Panc1 (cell line): Measurements from ENCODE around the gene TBC1D23. TPM values are rescaled to one million over a fixed set of nuclear protein-coding genes. Genes with fewer than 3 reads are reported as not detected.
A peak's percentile ranks its signal among the peaks of the same experiment; 100 is the strongest.
"Not testable (repeated sequence)": the region's sequence is repeated elsewhere in the genome, so short reads cannot be mapped to it uniquely, and the experiment has no call there.

Experiments used
- ATAC-seq: fragments of 200-7000 bp; cut with Tn5 transposase; 2 replicates; pipeline ENCODE4 v1.9.1; 2020; ENCODE audit warnings: mild to moderate bottlenecking, moderate library complexity
- BruUV-seq: library from RNA; stranded (reverse); fragments of 400-500 nt; replicated peaks from 2 replicates; lab custom pipeline; 2021; lab: Mats Ljungman, UMichigan
- CTCF ChIA-PET: fragments of 300-600 bp; sonication (Branson Sonifier 250); formaldehyde crosslinking; loops from one replicate; lab custom pipeline; 2022; ENCODE audit warnings: antibody characterized with exemption; lab: Charles Lee
- POLR2A ChIA-PET: fragments of 300-600 bp; sonication (Branson Sonifier 250); formaldehyde crosslinking; loops from one replicate; lab custom pipeline; 2022; ENCODE audit warnings: antibody characterized with exemption; lab: Charles Lee
- DNase-seq: peaks from one replicate; pipeline ENCODE4 v3.0.0-alpha.2; 2010; ENCODE audit warnings: low read depth, low spot score
- H3K27ac ChIP-seq: 2 replicates; pipeline ENCODE4 v1.5.1; 2011; ENCODE audit warnings: mild to moderate bottlenecking, low read length, inconsistent platforms
- H3K27me3 ChIP-seq: fragments of 200-500 bp; sonication (Bioruptor generic); 2 replicates; pipeline ENCODE4 v1.6.0; 2014; ENCODE audit warnings: low read length, inconsistent platforms; ENCODE audit not compliant: control insufficient read depth, insufficient read depth
- H3K36me3 ChIP-seq: fragments of 200-500 bp; sonication (Bioruptor generic); 2 replicates; pipeline ENCODE4 v1.5.1; 2014; ENCODE audit warnings: inconsistent platforms, mild to moderate bottlenecking, low read length, moderate library complexity; ENCODE audit not compliant: control insufficient read depth, insufficient read depth
- H3K4me1 ChIP-seq: 2 replicates; pipeline ENCODE4 v1.5.1; 2011; ENCODE audit warnings: inconsistent platforms, mild to moderate bottlenecking, low read length, moderate library complexity; ENCODE audit not compliant: control insufficient read depth, insufficient read depth
- H3K4me3 ChIP-seq, 2 experiments: 2 replicates each; pipeline ENCODE4 v1.5.1; 2011 to 2012; ENCODE audit warnings: low read depth in 2 of 2, low read length in 2 of 2, mild to moderate bottlenecking in 2 of 2, inconsistent platforms in 1 of 2, moderate library complexity in 1 of 2
- H3K9me3 ChIP-seq: fragments of 200-500 bp; sonication (Bioruptor generic); 2 replicates; pipeline ENCODE4 v1.5.1; 2014; ENCODE audit warnings: low read depth, mild to moderate bottlenecking, inconsistent platforms, low read length, moderate library complexity; ENCODE audit not compliant: control insufficient read depth, insufficient read depth
- POLR2AphosphoS5 ChIP-seq: IDR thresholded peaks from 2 replicates; pipeline ENCODE4 v1.6.1; 2012; ENCODE audit warnings: mild to moderate bottlenecking, low read depth, low read length, moderate library complexity
- SIN3A ChIP-seq: IDR thresholded peaks from 2 replicates; pipeline ENCODE4 v1.6.1; 2012; ENCODE audit warnings: low read depth, mild to moderate bottlenecking, low read length, moderate library complexity, borderline replicate concordance; ENCODE audit not compliant: insufficient read depth
- TCF7L2 ChIP-seq: IDR thresholded peaks from 2 replicates; pipeline ENCODE4 v1.6.1; 2011; ENCODE audit warnings: mild to moderate bottlenecking, low read depth, low read length, inconsistent platforms
- in situ Hi-C: cut with HindIII; loops from 2 replicates; pipeline ENCODE4 v1.10.0; 2016; ENCODE audit warnings: low sequenced_read_pairs, low pct_unique_long_range_greater_than_20kb
- intact Hi-C: fragments of 100-400 bp; cut with micrococcal nuclease; formaldehyde crosslinking; loops from one replicate; pipeline ENCODE4 v1.10.0; 2022; ENCODE audit not compliant: unreplicated experiment
- total RNA-seq: library from RNA; stranded (reverse); gene quantifications from one replicate; pipeline ENCODE4 v1.2.1, GENCODE V29; 2021; ENCODE audit not compliant: unreplicated experiment
- TF ChIP-seq, protein P1 (sequence below), 2 experiments: IDR thresholded peaks; 2 replicates each; pipeline ENCODE4 v1.6.1; 2011 to 2012; ENCODE audit warnings: low read depth in 2 of 2, control low read depth in 1 of 2, low read length in 1 of 2, mild to moderate bottlenecking in 1 of 2, moderate library complexity in 1 of 2; ENCODE audit not compliant: insufficient read depth in 1 of 2
- TF ChIP-seq, protein P2 (sequence below): fragments of 450-650 bp; IDR thresholded peaks from 2 replicates; pipeline ENCODE4 v1.5.1; 2017; ENCODE audit warnings: mild to moderate bottlenecking

Gene TBC1D23
- total RNA-seq, 1 experiment from 2014 or later = 39.4 TPM

GRCh38 chr3:100335434-100335833, 74.6 kb downstream of the TBC1D23 start:
- DNase-seq (no peak), ATAC-seq (peak; percentile 15; the same call in 1 of the 2 replicates)
- POLR2A ChIA-PET = interaction anchor here (0.6 kb wide), 1 partner anchor 142 kb away, joined by 3 read pairs; no protein-coding TSS in a partner anchor

GRCh38 chr3:100336229-100336628, 75.4 kb downstream of the TBC1D23 start:
- H3K27me3 ChIP-seq, BruUV-seq, H3K36me3 ChIP-seq, H3K4me1 ChIP-seq, ATAC-seq, H3K4me3 ChIP-seq, POLR2A ChIA-PET, in situ Hi-C loops, DNase-seq, H3K9me3 ChIP-seq: not testable (repeated sequence)
- CTCF ChIA-PET = interaction anchor here (0.8 kb wide), 1 partner anchor 127 kb away, joined by 6 read pairs; no protein-coding TSS in a partner anchor
- intact Hi-C loops = loop anchor here (10.0 kb wide), 1 partner anchor 61 kb away; no protein-coding TSS in a partner anchor
- H3K27ac ChIP-seq = 0 out of 2 replicates have a peak overlapping the region, but pooled peaks have one; percentile 94

More at GRCh38 chr3:100335434-100335833, 74.6 kb downstream of the TBC1D23 start:
- CTCF ChIA-PET = interaction anchor here (0.8 kb wide), 1 partner anchor 127 kb away, joined by 6 read pairs; no protein-coding TSS in a partner anchor
- in situ Hi-C loops = no loop called here
- H3K27me3 ChIP-seq = no peaks in the 10 kb centered on the region
- intact Hi-C loops = loop anchor here (10.0 kb wide), 1 partner anchor 61 kb away; no protein-coding TSS in a partner anchor
- peaks cover 2% of the 10 kb centered on the region for H3K36me3 ChIP-seq
- peak overlapping the region; percentile 94 for H3K27ac ChIP-seq
- no peak for TF ChIP-seq SIN3A
- TF ChIP-seq TCF7L2 = no peak
- no peak for TF ChIP-seq POLR2AphosphoS5
- TF ChIP-seq, protein P1, sequence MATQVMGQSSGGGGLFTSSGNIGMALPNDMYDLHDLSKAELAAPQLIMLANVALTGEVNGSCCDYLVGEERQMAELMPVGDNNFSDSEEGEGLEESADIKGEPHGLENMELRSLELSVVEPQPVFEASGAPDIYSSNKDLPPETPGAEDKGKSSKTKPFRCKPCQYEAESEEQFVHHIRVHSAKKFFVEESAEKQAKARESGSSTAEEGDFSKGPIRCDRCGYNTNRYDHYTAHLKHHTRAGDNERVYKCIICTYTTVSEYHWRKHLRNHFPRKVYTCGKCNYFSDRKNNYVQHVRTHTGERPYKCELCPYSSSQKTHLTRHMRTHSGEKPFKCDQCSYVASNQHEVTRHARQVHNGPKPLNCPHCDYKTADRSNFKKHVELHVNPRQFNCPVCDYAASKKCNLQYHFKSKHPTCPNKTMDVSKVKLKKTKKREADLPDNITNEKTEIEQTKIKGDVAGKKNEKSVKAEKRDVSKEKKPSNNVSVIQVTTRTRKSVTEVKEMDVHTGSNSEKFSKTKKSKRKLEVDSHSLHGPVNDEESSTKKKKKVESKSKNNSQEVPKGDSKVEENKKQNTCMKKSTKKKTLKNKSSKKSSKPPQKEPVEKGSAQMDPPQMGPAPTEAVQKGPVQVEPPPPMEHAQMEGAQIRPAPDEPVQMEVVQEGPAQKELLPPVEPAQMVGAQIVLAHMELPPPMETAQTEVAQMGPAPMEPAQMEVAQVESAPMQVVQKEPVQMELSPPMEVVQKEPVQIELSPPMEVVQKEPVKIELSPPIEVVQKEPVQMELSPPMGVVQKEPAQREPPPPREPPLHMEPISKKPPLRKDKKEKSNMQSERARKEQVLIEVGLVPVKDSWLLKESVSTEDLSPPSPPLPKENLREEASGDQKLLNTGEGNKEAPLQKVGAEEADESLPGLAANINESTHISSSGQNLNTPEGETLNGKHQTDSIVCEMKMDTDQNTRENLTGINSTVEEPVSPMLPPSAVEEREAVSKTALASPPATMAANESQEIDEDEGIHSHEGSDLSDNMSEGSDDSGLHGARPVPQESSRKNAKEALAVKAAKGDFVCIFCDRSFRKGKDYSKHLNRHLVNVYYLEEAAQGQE (IDR thresholded peaks at IDR 0.05; ENCODE audit: insufficient read depth in 1 of 2, low read depth in 2 of 2, low read length in 1 of 2) = no peak
- TF ChIP-seq, protein P2, sequence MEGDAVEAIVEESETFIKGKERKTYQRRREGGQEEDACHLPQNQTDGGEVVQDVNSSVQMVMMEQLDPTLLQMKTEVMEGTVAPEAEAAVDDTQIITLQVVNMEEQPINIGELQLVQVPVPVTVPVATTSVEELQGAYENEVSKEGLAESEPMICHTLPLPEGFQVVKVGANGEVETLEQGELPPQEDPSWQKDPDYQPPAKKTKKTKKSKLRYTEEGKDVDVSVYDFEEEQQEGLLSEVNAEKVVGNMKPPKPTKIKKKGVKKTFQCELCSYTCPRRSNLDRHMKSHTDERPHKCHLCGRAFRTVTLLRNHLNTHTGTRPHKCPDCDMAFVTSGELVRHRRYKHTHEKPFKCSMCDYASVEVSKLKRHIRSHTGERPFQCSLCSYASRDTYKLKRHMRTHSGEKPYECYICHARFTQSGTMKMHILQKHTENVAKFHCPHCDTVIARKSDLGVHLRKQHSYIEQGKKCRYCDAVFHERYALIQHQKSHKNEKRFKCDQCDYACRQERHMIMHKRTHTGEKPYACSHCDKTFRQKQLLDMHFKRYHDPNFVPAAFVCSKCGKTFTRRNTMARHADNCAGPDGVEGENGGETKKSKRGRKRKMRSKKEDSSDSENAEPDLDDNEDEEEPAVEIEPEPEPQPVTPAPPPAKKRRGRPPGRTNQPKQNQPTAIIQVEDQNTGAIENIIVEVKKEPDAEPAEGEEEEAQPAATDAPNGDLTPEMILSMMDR = no peak
- no peaks in the 10 kb centered on the region for H3K9me3 ChIP-seq
- peaks cover 10% of the 10 kb centered on the region for H3K4me1 ChIP-seq
- no TSS peak for BruUV-seq
- H3K4me3 ChIP-seq = peak overlapping the region; percentile 70 to 78

DNA sequence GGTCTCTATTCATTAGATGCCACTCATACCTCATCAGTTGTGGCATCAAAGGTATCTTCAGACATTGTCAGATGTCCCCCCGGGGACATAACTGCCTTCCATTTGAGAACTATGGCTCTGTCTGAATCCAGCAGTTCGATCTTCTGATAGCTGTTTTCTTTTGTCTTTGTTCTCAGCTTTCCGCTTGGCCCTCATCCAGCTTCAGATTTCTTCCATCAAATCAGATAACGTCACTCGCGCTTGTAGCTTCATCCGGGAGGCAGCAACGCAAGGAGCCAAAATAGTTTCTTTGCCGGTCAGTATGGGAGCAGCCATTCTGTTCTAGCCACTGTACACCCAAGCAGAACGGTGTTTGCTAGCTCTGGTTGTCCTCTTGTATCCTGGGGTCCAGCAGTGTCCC, 78.1 kb downstream of the TBC1D23 start:
- H3K27me3 ChIP-seq = no peaks in the 10 kb centered on the region
- H3K9me3 ChIP-seq = no peaks in the 10 kb centered on the region
- H3K36me3 ChIP-seq = peaks cover 19% of the 10 kb centered on the region
- no peak overlapping the region for H3K27ac ChIP-seq
- no peak for ATAC-seq
- ChIA-PET POLR2A (no interaction called here), CTCF (no interaction called here)
- no TSS peak for BruUV-seq
- H3K4me3 ChIP-seq = no peak overlapping the region
- no peak for DNase-seq
- in situ Hi-C loops (no loop called here), intact Hi-C loops (loop anchor here (10.0 kb wide), 1 partner anchor 64 kb away; no protein-coding TSS in a partner anchor)
- no peak for TF ChIP-seq TCF7L2
- TF ChIP-seq, protein P1 (IDR thresholded peaks at IDR 0.05; ENCODE audit: insufficient read depth in 1 of 2, low read depth in 2 of 2, low read length in 1 of 2) = no peak
- no peak for TF ChIP-seq POLR2AphosphoS5
- no peak for TF ChIP-seq SIN3A
- TF ChIP-seq, protein P2 = no peak
- H3K4me1 ChIP-seq = peaks cover 10% of the 10 kb centered on the region
